Anterior cingulate cortex (tissue), 58 donors: ENCODE measurements around the gene ZNF768.
"Not testable (repeated sequence)": the region's sequence is repeated elsewhere in the genome, so short reads cannot be mapped to it uniquely, and the experiment has no call there.

Experiments
- DNase-seq, 58 donors: peaks; one replicate each; lab custom pipeline; 2025; lab: John Stamatoyannopoulos, UW

Gene ZNF768

GRCh38 chr16:30557707-30557956 is 31.3 kb upstream of the ZNF768 start:
- DNase-seq = peak in 1 of 58 donors; percentile 39

DNA sequence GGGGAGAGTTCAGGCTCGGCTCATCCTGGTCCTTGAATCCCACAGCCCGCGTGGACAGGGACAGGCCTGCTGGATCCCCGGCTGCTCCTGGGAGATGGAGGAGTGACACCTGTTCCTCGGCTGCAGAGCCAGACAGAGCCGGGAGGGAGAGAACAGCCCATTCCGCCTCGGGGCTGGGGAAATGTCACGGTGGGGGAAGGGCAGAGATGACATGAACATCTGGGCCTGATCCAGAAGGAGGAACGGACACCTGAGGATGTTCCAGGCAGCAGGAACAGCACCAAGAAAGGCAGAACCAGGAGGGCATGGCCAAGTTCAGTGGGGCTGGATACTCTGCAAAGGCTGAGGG is 29.7 kb upstream of the ZNF768 start:
- DNase-seq = no peak

- no peak for DNase-seq
Measured at GRCh38 chr16:30555315-30556124, 29.2 kb upstream of the ZNF768 start.

- DNase-seq = no peak
Measured at GRCh38 chr16:30554557-30555314, 28.4 kb upstream of the ZNF768 start.

GRCh38 chr16:30553393-30553899 is 27.1 kb upstream of the ZNF768 start:
- DNase-seq = no peak

DNA sequence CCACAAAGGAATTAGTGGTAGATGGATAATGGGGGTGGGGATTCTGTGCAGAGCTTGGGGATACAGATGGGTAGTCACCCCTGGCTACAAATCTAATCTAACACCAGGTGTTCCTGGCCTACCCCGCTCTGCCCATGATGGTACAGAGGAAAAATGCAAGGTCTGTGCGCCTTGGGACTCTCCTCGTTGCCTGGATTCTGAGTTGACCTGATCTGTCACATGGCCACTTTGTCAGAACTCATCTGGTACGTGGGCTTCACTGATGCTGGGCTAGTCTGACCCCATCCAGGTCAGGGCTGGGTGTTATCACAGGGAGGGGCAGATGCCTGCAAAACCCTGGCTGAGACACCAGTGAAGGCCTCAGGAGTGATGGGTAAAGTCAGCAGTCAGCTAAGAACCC is 26.6 kb upstream of the ZNF768 start:
- DNase-seq = no peak

GRCh38 chr16:30551781-30552180 is 25.4 kb upstream of the ZNF768 start:
- no peak for DNase-seq

GRCh38 chr16:30548416-30549253 is 22.3 kb upstream of the ZNF768 start:
- no peak for DNase-seq

- no peak for DNase-seq
Measured at GRCh38 chr16:30546115-30546514, 19.7 kb upstream of the ZNF768 start.

DNA sequence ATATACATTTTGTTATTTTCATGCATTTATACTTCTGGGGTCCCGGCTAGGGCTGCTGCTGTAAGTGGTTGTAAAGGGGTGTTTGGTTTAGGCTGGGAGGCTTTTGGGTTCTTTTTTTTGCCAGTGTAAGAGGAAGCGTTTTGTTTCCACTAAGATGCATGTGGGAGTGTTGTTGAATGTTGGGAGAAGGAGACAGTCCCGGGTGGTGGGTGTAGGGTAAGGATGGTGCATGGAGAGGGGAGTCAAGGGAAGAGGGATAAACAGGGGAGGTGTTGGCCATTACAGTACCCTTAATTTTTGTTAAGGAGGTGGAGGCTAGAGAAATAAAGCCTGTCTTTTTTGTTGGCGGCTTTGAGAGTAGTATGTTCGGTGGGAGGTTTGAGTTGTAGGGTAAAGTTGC is 16.7 kb upstream of the ZNF768 start:
- DNase-seq = no peak

- DNase-seq = no peak
Measured at GRCh38 chr16:30541502-30542329, 15.3 kb upstream of the ZNF768 start.

DNA sequence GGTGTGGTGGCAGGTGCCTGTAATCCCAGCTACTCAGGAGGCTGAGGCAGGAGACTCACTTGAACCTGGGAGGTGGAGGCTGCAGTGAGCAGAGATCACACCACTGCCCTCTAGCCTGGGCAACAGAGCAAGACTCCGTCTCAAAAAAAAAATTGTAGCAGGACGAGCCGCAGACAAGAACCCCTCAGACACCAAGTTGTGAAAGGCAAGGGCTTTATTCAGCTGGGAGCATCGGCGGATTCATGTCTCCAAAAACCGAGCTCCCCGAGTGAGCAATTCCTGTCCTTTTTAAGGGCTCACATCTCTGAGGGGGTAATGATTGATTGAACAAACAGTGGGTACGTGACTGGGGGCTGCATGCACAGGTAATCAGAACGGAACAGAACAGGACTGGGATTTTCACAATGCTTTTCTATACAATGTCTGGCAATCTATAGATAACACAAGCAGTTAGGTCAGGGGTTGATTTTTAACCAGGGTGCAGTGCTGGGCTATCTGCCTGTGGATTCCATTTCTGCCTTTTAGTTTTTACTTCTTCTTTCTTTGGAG is 14.6 kb upstream of the ZNF768 start:
- not testable (repeated sequence) for DNase-seq

GRCh38 chr16:30539986-30540526 is 13.7 kb upstream of the ZNF768 start:
- not testable (repeated sequence) for DNase-seq

DNA sequence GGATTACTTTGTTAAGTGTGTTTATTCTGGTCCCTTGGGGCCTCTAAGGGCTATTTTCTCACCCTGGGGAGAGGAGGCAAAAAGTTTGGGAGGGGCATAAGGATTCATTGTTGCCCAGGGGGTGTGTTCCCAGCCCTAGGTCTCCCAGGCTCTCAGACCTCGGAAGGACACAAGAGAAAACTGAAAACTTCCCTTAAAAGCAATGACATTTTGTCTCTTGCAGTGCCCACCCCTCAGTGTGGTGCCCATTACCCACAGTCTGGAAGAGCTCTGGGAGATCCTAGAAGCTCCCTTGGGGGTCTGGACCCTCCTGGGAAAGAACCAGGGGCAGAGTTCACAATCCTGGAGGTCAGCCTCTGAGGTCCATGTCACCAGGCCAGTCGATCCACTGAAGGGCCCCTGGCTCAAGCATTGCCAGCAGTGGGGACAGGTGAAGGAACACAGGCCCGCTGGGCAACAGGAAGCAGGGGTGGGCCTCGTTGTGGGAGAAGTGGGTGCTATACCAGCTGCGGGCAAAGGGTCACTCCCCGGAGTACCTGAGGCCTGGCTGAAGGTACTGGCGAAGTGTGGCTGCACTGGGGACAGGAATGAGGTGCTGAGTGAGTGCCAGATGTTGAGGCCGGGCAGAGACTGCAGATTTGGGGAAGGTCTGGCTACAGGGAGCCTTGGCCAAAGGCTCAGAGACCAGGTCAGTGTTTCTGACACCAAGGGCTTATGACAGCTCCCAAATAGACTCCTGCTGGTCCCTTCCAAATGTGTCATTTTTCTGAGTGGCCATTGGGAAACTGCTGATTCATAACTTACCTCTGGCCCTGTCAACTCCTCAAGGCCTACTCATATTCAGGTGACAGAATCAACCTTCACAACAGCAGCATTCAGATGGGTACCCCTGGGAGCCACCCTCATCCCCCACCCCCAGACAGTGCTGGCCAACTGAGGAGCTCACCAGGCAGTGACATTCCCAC is 12.9 kb upstream of the ZNF768 start:
- no peak for DNase-seq

GRCh38 chr16:30536391-30537024 is 10.1 kb upstream of the ZNF768 start:
- DNase-seq = not testable (repeated sequence)

GRCh38 chr16:30535777-30536190 is 9.4 kb upstream of the ZNF768 start:
- DNase-seq = peak in 40 of 58 donors; percentile 6 to 57 (median 25)

- DNase-seq = peak in 2 of 58 donors; percentile 31 to 58
Measured at GRCh38 chr16:30535106-30535776, 8.9 kb upstream of the ZNF768 start.
